Liver (tissue), 9 donors: Measurements from ENCODE around the gene MYL3. TPM values are rescaled to one million over a fixed set of nuclear protein-coding genes. Genes with fewer than 3 reads are reported as not detected.
A peak's percentile ranks its signal among the peaks of the same experiment; 100 is the strongest.

Experiments used
- DNase-seq: peaks from one replicate; pipeline ENCODE4 v3.0.0-alpha.2; 2017; ENCODE audit warnings: low spot score
- H3K27ac ChIP-seq, 2 donors: one replicate each; pipeline ENCODE4 v1.7.0; 2013; ENCODE audit warnings: inconsistent platforms in 2 of 2, low read length in 2 of 2, control low read depth in 1 of 2, low read depth in 1 of 2, mild to moderate bottlenecking in 1 of 2
- H3K27me3 ChIP-seq, 4 donors: one replicate each; pipeline versions ENCODE4 v1.6.1 to v1.7.0; 2013; ENCODE audit warnings: low read length in 3 of 4, inconsistent platforms in 1 of 4, mild to moderate bottlenecking in 1 of 4, moderate library complexity in 1 of 4; ENCODE audit not compliant: control insufficient read depth in 4 of 4, insufficient read depth in 4 of 4
- H3K36me3 ChIP-seq, 4 donors: one replicate each; pipeline versions ENCODE4 v1.6.1 to v1.7.0; 2013; ENCODE audit warnings: low read length in 3 of 4, mild to moderate bottlenecking in 3 of 4, low read depth in 1 of 4, moderate library complexity in 1 of 4; ENCODE audit not compliant: control insufficient read depth in 4 of 4, insufficient read depth in 3 of 4
- H3K4me1 ChIP-seq, 4 donors: one replicate each; pipeline versions ENCODE4 v1.6.1 to v1.7.0; 2013; ENCODE audit warnings: low read length in 3 of 4, mild to moderate bottlenecking in 3 of 4, moderate library complexity in 1 of 4; ENCODE audit not compliant: control insufficient read depth in 4 of 4, insufficient read depth in 4 of 4
- H3K4me3 ChIP-seq, 3 donors: one replicate each; pipeline versions ENCODE4 v1.6.1 to v1.7.0; 2013; ENCODE audit warnings: low read length in 3 of 3, control low read depth in 1 of 3, low read depth in 1 of 3, mild to moderate bottlenecking in 1 of 3
- H3K9ac ChIP-seq, 2 donors: one replicate each; pipeline ENCODE4 v1.7.0; 2013; ENCODE audit warnings: low read length in 2 of 2, mild to moderate bottlenecking in 2 of 2, moderate library complexity in 2 of 2, control low read depth in 1 of 2, low read depth in 1 of 2
- H3K9me3 ChIP-seq, 4 donors: one replicate each; pipeline versions ENCODE4 v1.6.1 to v1.7.0; 2013; ENCODE audit warnings: low read length in 3 of 4; ENCODE audit not compliant: control insufficient read depth in 4 of 4
- ATF3 ChIP-seq: IDR thresholded peaks from 2 replicates; pipeline ENCODE4 v1.6.1; 2016; ENCODE audit warnings: antibody characterized with exemption
- CTCF ChIP-seq: fragments of 150-350 bp; IDR thresholded peaks from 2 replicates; pipeline ENCODE4 v1.5.1; 2017; ENCODE audit warnings: improper control_type of control experiment, low read depth, low read length; ENCODE audit not compliant: missing input control
- EGR1 ChIP-seq, 2 donors: IDR thresholded peaks; 2 replicates each; pipeline ENCODE4 v1.6.1; 2016 to 2018; ENCODE audit warnings: antibody characterized with exemption in 2 of 2, low read depth in 2 of 2
- FOXA1 ChIP-seq: IDR thresholded peaks from 2 replicates; pipeline ENCODE4 v1.6.1; 2016; ENCODE audit warnings: antibody characterized with exemption
- GABPA ChIP-seq, 2 donors: IDR thresholded peaks in 1 of 2; conservative IDR thresholded peaks in 1 of 2; 2 replicates each; pipeline ENCODE4 v1.6.1; 2016; ENCODE audit warnings: antibody characterized with exemption in 2 of 2, mild to moderate bottlenecking in 1 of 2, moderate library complexity in 1 of 2
- HNF4A ChIP-seq, 2 donors: conservative IDR thresholded peaks; 2 replicates each; pipeline ENCODE4 v1.6.1; 2016; ENCODE audit warnings: antibody characterized with exemption in 2 of 2, mild to moderate bottlenecking in 2 of 2
- HNF4G ChIP-seq: IDR thresholded peaks from 2 replicates; pipeline ENCODE4 v1.6.1; 2016; ENCODE audit warnings: antibody characterized with exemption
- JUND ChIP-seq, 2 donors: IDR thresholded peaks; 2 replicates each; pipeline ENCODE4 v1.6.1; 2016; ENCODE audit warnings: antibody characterized with exemption in 2 of 2
- MAX ChIP-seq: IDR thresholded peaks from 2 replicates; pipeline ENCODE4 v1.6.1; 2016; ENCODE audit warnings: antibody characterized with exemption
- NR2F2 ChIP-seq: IDR thresholded peaks from 2 replicates; pipeline ENCODE4 v1.6.1; 2016; ENCODE audit warnings: antibody characterized with exemption
- RAD21 ChIP-seq, 2 donors: IDR thresholded peaks; 2 replicates each; pipeline ENCODE4 v1.6.1; 2016; ENCODE audit warnings: antibody characterized with exemption in 2 of 2, mild to moderate bottlenecking in 2 of 2
- RXRA ChIP-seq, 2 donors: IDR thresholded peaks; 2 replicates each; pipeline ENCODE4 v1.6.1; 2017 to 2018; ENCODE audit warnings: antibody characterized with exemption in 2 of 2, mild to moderate bottlenecking in 1 of 2
- SP1 ChIP-seq: IDR thresholded peaks from 2 replicates; pipeline ENCODE4 v1.6.1; 2018; ENCODE audit warnings: antibody characterized with exemption, mild to moderate bottlenecking
- TAF1 ChIP-seq: conservative IDR thresholded peaks from 2 replicates; pipeline ENCODE4 v1.6.1; 2016; ENCODE audit warnings: antibody characterized with exemption, mild to moderate bottlenecking
- YY1 ChIP-seq: IDR thresholded peaks from 2 replicates; pipeline ENCODE4 v1.6.1; 2016; ENCODE audit warnings: antibody characterized with exemption, mild to moderate bottlenecking
- WGBS: extraction: QIAGEN DNeasy Blood & Tissue Kit; methylation state at CpG from one replicate; pipeline ENCODE4 v1.1.7; 2013; 5-methylcytosine and 5-hydroxymethylcytosine counted together
- polyA plus RNA-seq, 2 donors: library from polyadenylated mRNA; stranded (reverse) in 1 of 2; unstranded in 1 of 2; fragments of 200-250 nt in 1 of 2; fragments of >200 nt in 1 of 2; fragmentation: Nextera tagmentation in 1 of 2; extraction: Ambion mirVana in 1 of 2; gene quantifications; one replicate each; pipeline versions ENCODE4 v1.2.1 to v1.2.3, GENCODE V29; 2013 to 2015
- total RNA-seq, 2 donors: library from RNA; depleted of rRNA; stranded (reverse); fragments of >200 nt; gene quantifications; one replicate each; pipeline ENCODE4 v1.2.3, GENCODE V29; 2014
- TF ChIP-seq, protein P1 (sequence below): IDR thresholded peaks from 2 replicates; pipeline ENCODE4 v1.6.1; 2016; ENCODE audit warnings: antibody characterized with exemption
- TF ChIP-seq, protein P2 (sequence below): IDR thresholded peaks from 2 replicates; pipeline ENCODE4 v1.6.1; 2016; ENCODE audit warnings: antibody characterized with exemption, mild to moderate bottlenecking
- donor health status: healthy.
- donor health status: healthy.
- donor health status: healthy.
- donor health status: healthy.
- donor health status: healthy.

The MYL3 gene
- total and polyA plus RNA-seq, 4 donors = 0.51 to 1.3 (median 0.81) TPM

- Histone ChIP-seq H3K9ac (no peak overlapping the region), H3K9me3 (no peaks in the 10 kb centered on the region), H3K27ac (no peak overlapping the region), H3K27me3 (no peaks in the 10 kb centered on the region), H3K4me3 (no peak overlapping the region), H3K36me3 (no peaks in the 10 kb centered on the region), H3K4me1 (peaks cover 2 to 19% (median 5%) of the 10 kb centered on the region in 4 donors)
- 80% methylated on average over 4 of the region's 4 CpGs for WGBS
- TF ChIP-seq CTCF (no peak), MAX (no peak), HNF4A (conservative IDR thresholded peaks at IDR 0.05) (no peak), RXRA (IDR thresholded peaks at IDR 0.05) (no peak), GABPA (IDR thresholded peaks at IDR 0.05 in 1 of 2, conservative IDR thresholded peaks at IDR 0.05 in 1 of 2) (no peak), RAD21 (IDR thresholded peaks at IDR 0.05) (no peak), JUND (IDR thresholded peaks at IDR 0.05) (no peak), TAF1 (no peak), EGR1 (IDR thresholded peaks at IDR 0.05; ENCODE audit: low read depth in 2 of 2) (no peak), HNF4G (no peak), YY1 (no peak), SP1 (no peak), FOXA1 (no peak), NR2F2 (no peak)
- TF ChIP-seq, protein P1, sequence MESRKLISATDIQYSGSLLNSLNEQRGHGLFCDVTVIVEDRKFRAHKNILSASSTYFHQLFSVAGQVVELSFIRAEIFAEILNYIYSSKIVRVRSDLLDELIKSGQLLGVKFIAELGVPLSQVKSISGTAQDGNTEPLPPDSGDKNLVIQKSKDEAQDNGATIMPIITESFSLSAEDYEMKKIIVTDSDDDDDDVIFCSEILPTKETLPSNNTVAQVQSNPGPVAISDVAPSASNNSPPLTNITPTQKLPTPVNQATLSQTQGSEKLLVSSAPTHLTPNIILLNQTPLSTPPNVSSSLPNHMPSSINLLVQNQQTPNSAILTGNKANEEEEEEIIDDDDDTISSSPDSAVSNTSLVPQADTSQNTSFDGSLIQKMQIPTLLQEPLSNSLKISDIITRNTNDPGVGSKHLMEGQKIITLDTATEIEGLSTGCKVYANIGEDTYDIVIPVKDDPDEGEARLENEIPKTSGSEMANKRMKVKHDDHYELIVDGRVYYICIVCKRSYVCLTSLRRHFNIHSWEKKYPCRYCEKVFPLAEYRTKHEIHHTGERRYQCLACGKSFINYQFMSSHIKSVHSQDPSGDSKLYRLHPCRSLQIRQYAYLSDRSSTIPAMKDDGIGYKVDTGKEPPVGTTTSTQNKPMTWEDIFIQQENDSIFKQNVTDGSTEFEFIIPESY = no peak
- no peak for DNase-seq
These were observed 32.5 kb upstream of the MYL3 start for GRCh38 chr3:46895761-46896160.

DNA sequence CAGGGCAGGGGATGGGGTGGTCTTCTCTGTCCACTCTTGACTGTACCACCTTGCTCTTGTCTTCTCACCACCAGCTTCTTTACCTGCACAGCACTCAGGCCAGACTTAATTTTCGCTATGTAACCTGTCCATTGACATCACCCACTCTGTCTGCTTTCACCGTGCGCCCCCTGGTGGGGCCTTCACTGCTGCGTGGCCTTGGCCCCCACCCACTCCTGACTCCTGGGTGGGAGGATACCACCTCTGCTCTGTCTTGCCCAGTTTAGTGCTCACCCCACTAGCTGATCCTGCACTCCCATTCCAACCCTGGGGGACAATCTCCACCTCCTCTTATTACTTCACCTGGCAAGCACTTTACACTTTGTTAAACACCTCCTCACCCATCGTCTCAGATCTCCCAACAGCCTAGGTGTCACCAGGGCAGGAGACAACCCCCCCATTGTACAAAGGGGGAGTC lies 32.0 kb upstream of the MYL3 start:
- no peak overlapping the region for H3K27ac ChIP-seq
- peaks cover 2 to 19% (median 5%) of the 10 kb centered on the region in 4 donors for H3K4me1 ChIP-seq
- WGBS = 18% methylated on average over 5 of the region's 5 CpGs

More for the DNA sequence above, 32.0 kb upstream of the MYL3 start:
- Histone ChIP-seq H3K36me3 (no peaks in the 10 kb centered on the region), H3K4me3 (no peak overlapping the region), H3K9me3 (no peaks in the 10 kb centered on the region), H3K27me3 (no peaks in the 10 kb centered on the region), H3K9ac (no peak overlapping the region)
- peak; percentile 80 for DNase-seq
- no peak for TF ChIP-seq MAX
- TF ChIP-seq RAD21 (IDR thresholded peaks at IDR 0.05) = peak; percentile 91 to 97
- TF ChIP-seq, protein P2, sequence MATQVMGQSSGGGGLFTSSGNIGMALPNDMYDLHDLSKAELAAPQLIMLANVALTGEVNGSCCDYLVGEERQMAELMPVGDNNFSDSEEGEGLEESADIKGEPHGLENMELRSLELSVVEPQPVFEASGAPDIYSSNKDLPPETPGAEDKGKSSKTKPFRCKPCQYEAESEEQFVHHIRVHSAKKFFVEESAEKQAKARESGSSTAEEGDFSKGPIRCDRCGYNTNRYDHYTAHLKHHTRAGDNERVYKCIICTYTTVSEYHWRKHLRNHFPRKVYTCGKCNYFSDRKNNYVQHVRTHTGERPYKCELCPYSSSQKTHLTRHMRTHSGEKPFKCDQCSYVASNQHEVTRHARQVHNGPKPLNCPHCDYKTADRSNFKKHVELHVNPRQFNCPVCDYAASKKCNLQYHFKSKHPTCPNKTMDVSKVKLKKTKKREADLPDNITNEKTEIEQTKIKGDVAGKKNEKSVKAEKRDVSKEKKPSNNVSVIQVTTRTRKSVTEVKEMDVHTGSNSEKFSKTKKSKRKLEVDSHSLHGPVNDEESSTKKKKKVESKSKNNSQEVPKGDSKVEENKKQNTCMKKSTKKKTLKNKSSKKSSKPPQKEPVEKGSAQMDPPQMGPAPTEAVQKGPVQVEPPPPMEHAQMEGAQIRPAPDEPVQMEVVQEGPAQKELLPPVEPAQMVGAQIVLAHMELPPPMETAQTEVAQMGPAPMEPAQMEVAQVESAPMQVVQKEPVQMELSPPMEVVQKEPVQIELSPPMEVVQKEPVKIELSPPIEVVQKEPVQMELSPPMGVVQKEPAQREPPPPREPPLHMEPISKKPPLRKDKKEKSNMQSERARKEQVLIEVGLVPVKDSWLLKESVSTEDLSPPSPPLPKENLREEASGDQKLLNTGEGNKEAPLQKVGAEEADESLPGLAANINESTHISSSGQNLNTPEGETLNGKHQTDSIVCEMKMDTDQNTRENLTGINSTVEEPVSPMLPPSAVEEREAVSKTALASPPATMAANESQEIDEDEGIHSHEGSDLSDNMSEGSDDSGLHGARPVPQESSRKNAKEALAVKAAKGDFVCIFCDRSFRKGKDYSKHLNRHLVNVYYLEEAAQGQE = no peak
- TF ChIP-seq ATF3 = no peak
- peak; percentile 88 for TF ChIP-seq CTCF
